Measurements from ENCODE around the gene SLC4A4. TPM values are rescaled to one million over a fixed set of nuclear protein-coding genes. Genes with fewer than 3 reads are reported as not detected.

SLC4A4 gene
- total RNA-seq (2021; fragmentation: NEBNext Ultra II Directional; extraction: Animal tissue kit (Norgen Biotek cat#: 25700)), result 1.2 and 2.8 TPM in 2 replicates
- 0.41 and 0.67 TPM in 2 replicates for polyA plus RNA-seq (2011; rRNA removed)
- 0.43 TPM for polyA plus RNA-seq (2011; cell fraction: cytosol; rRNA removed)
- 0.36 TPM for polyA plus RNA-seq (2011; cell fraction: nucleus; rRNA removed)
- 0.59 to 1.2 TPM (median 0.73 TPM) in 4 replicates for polyA plus RNA-seq (2012, experiment 1 of 2)
- polyA plus RNA-seq (2012, experiment 2 of 2), result 0.05 TPM
- polyA plus RNA-seq (2013, experiment 1 of 2), result 1.1 TPM
- 0.94 TPM for polyA plus RNA-seq (2013, experiment 2 of 2)
- 1.8 and 1.9 TPM in 2 replicates for polyA minus RNA-seq (2011; rRNA and poly(A)+ RNA removed)
- polyA minus RNA-seq (2011; cell fraction: cytosol; rRNA and poly(A)+ RNA removed), result 0.81 TPM
- 3.5 TPM for polyA minus RNA-seq (2011; cell fraction: nucleus; rRNA and poly(A)+ RNA removed)
- long read RNA-seq, experiment 1, result 0 reads
- long read RNA-seq, experiment 2, result 0 reads

DNA sequence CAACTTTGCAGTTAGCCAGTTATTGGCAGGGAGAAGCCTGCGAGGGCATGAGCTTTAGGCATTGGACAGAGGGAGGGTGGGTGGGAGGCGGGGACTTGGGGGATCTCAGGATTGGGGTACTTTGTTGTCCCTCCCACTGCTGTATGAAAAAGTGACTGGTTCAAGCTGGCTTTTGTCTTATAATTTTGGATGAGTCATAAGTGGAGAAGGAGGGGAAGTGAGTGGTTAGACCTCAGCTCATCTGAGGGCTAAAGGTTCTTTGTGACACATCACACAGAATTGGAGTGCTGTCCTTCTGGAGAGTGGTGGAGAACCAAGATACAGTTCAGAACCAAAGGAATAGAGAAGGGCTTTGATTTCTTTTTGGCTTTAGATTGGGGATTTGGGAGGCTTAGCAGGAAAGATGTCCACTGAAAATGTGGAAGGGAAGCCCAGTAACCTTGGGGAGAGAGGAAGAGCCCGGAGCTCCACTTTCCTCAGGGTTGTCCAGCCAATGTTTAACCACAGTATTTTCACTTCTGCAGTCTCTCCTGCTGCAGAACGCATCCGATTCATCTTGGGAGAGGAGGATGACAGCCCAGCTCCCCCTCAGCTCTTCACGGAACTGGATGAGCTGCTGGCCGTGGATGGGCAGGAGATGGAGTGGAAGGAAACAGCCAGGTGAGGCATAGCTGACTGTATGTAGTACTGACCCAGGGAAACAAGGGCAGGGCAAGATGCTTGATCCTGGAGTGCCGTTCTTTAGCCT lies at the start of gene SLC4A4:
Gene SLC4A4 (plus strand): TSS at position 175 of the 748 bp plus-strand sequence.
- no peaks in the 10 kb centered on the region for H3K27me3 ChIP-seq (replicated peaks in 1 of 4; ENCODE audit: control insufficient read depth in 3 of 4, extremely low read depth in 1 of 4, insufficient read depth in 3 of 4, low read length in 3 of 4)
- TF ChIP-seq BRCA1 (IDR thresholded peaks at IDR 0.05; ENCODE audit: low read depth, low read length) (no peak), YY1 (IDR thresholded peaks at IDR 0.05; ENCODE audit: low read depth, low read length) (no peak), POU5F1 (IDR thresholded peaks at IDR 0.05; ENCODE audit: low read depth, low read length) (no peak), PHF8 (conservative IDR thresholded peaks at IDR 0.05; ENCODE audit: low read depth, low read length) (no peak), KDM1A (IDR thresholded peaks at IDR 0.05; ENCODE audit: borderline replicate concordance, low read length) (no peak), SIX5 (IDR thresholded peaks at IDR 0.05; ENCODE audit: low read depth, low read length) (no peak), KDM4A (IDR thresholded peaks at IDR 0.05; ENCODE audit: low read depth, low read length, severe bottlenecking) (no peak), BACH1 (IDR thresholded peaks at IDR 0.05; ENCODE audit: low read length) (no peak), GTF2F1 (IDR thresholded peaks at IDR 0.05; ENCODE audit: borderline replicate concordance, low read depth, low read length) (no peak), SIN3A (conservative IDR thresholded peaks at IDR 0.05 in 1 of 2, IDR thresholded peaks at IDR 0.05 in 1 of 2; ENCODE audit: low read depth in 1 of 2, low read length in 2 of 2) (no peak), HDAC6 (IDR thresholded peaks at IDR 0.05; ENCODE audit: low read depth, low read length) (no peak)

More for the DNA sequence above, at the start of gene SLC4A4:
- no peak for FAIRE-seq
- no peak within 1 kb of the TSS for H2AFZ ChIP-seq (ENCODE audit: low read length)
- H3K18ac ChIP-seq (ENCODE audit: extremely low read depth, low read length), result no peak within 1 kb of the TSS
- 93% methylated on average over 8 of the region's 8 CpGs; no CpG with 5 or more reads in 1 of the 2 experiments for WGBS, 2 experiments (ENCODE audit: extremely low coverage in 1 of 2, insufficient coverage in 1 of 2, insufficient read length in 1 of 2, insufficient replicate concordance in 2 of 2, low coverage in 1 of 2, low lambda C conversion rate in 2 of 2, missing lambda C conversion rate in 1 of 2)
- H2BK12ac ChIP-seq (ENCODE audit: low read depth, low read length), result peak within 1 kb of the TSS; percentile 50; the same call in 1 of the 2 replicates
- H2BK120ac ChIP-seq (replicated peaks; ENCODE audit: low read depth, low read length), result no peak within 1 kb of the TSS
- CTCF ChIA-PET (ENCODE audit: partially characterized antibody), result interaction anchor here (0.6 kb wide), 1 partner anchor 52 kb away, joined by 3 read pairs; no protein-coding TSS in a partner anchor
- no peaks in the 10 kb centered on the region for H3K79me2 ChIP-seq (ENCODE audit: control insufficient read depth in 1 of 2, insufficient read depth in 2 of 2, low read length in 2 of 2)
- DNase-seq (ENCODE audit: low read depth in 1 of 2, low spot score in 2 of 2), result no peak
- no peaks in the 10 kb centered on the region for H4K20me1 ChIP-seq (replicated peaks in 1 of 2; ENCODE audit: control insufficient read depth in 1 of 2, insufficient read depth in 2 of 2, low read length in 2 of 2)
- H2AK5ac ChIP-seq (ENCODE audit: low read depth, low read length), result no peak within 1 kb of the TSS
- H2BK5ac ChIP-seq (ENCODE audit: low read depth, low read length), result no peak within 1 kb of the TSS
- H3K9ac ChIP-seq (replicated peaks in 1 of 4; ENCODE audit: extremely low read depth in 1 of 4, low read depth in 3 of 4, low read length in 3 of 4), result no peak within 1 kb of the TSS
- H3K23ac ChIP-seq (ENCODE audit: insufficient read length), result no peak within 1 kb of the TSS
- H3K4me3 ChIP-seq (ENCODE audit: extremely low read depth in 1 of 4, insufficient read depth in 2 of 4, low read depth in 3 of 4, low read length in 4 of 4), result no peak within 1 kb of the TSS
- H3K14ac ChIP-seq (ENCODE audit: insufficient read length), result no peak within 1 kb of the TSS
- H3K23me2 ChIP-seq (ENCODE audit: low read depth, low read length), result no peaks in the 10 kb centered on the region
- no peak within 1 kb of the TSS for H3K4ac ChIP-seq (replicated peaks; ENCODE audit: insufficient read length, low read depth, low read length)
- H3K4me1 ChIP-seq (replicated peaks in 1 of 4; ENCODE audit: control insufficient read depth in 3 of 4, insufficient read depth in 4 of 4, low read length in 3 of 4), result no peaks in the 10 kb centered on the region
- no peaks in the 10 kb centered on the region for H3K9me3 ChIP-seq (ENCODE audit: insufficient read depth in 2 of 2, low read depth in 1 of 2, low read length in 1 of 2)
- H4K91ac ChIP-seq (replicated peaks; ENCODE audit: insufficient read length, low read length), result no peak within 1 kb of the TSS
- POLR2A ChIA-PET (ENCODE audit: partially characterized antibody), result interaction anchor here (1.0 kb wide), 1 partner anchor 10 kb away, joined by 3 read pairs; no protein-coding TSS in a partner anchor
- H2BK15ac ChIP-seq (ENCODE audit: low read length), result no peak within 1 kb of the TSS
- no peaks in the 10 kb centered on the region for H3K36me3 ChIP-seq (ENCODE audit: control insufficient read depth in 2 of 4, insufficient read depth in 4 of 4, low read length in 3 of 4)
- no peak within 1 kb of the TSS for H4K5ac ChIP-seq (ENCODE audit: insufficient read length, low read depth, low read length)
- no peaks in the 10 kb centered on the region for H3K79me1 ChIP-seq (ENCODE audit: low read depth, low read length)
- H3K56ac ChIP-seq (replicated peaks; ENCODE audit: insufficient read length, low read depth, low read length), result no peak within 1 kb of the TSS
- H4K8ac ChIP-seq (ENCODE audit: extremely low read depth, insufficient read depth, low read length), result no peak within 1 kb of the TSS
- H2BK20ac ChIP-seq (ENCODE audit: low read length), result no peak within 1 kb of the TSS
- H3K4me2 ChIP-seq (ENCODE audit: insufficient read depth in 1 of 2, low read depth in 2 of 2, low read length in 2 of 2), result no peak within 1 kb of the TSS
- no peak within 1 kb of the TSS for H3K27ac ChIP-seq (ENCODE audit: low read depth, low read length)

All from H1 (cell line).